Osteocyte (in vitro differentiated cells): ENCODE measurements around the gene PLXNA1. TPM values are rescaled to one million over a fixed set of nuclear protein-coding genes. Genes with fewer than 3 reads are reported as not detected.

Experiments
- DNase-seq: peaks from one replicate; pipeline ENCODE4 v3.0.0; 2021; ENCODE audit warnings: mixed read lengths; ENCODE audit not compliant: unreplicated experiment; ENCODE audit errors: extremely low spot score
- H3K27ac Mint-ChIP-seq: one replicate; pipeline ENCODE4 v1.8.0; 2021; ENCODE audit warnings: mild to moderate bottlenecking, mixed read lengths; ENCODE audit not compliant: unreplicated experiment
- H3K27me3 Mint-ChIP-seq: one replicate; pipeline ENCODE4 v1.8.0; 2021; ENCODE audit warnings: mixed read lengths; ENCODE audit not compliant: unreplicated experiment
- H3K36me3 Mint-ChIP-seq: one replicate; pipeline ENCODE4 v1.8.0; 2021; ENCODE audit warnings: mixed read lengths; ENCODE audit not compliant: unreplicated experiment
- H3K4me1 Mint-ChIP-seq: one replicate; pipeline ENCODE4 v1.8.0; 2021; ENCODE audit warnings: mixed read lengths; ENCODE audit not compliant: unreplicated experiment
- H3K4me3 Mint-ChIP-seq: one replicate; pipeline ENCODE4 v1.8.0; 2021; ENCODE audit warnings: mild to moderate bottlenecking, moderate library complexity, mixed read lengths; ENCODE audit not compliant: unreplicated experiment
- H3K9me3 Mint-ChIP-seq: one replicate; pipeline ENCODE4 v1.8.0; 2021; ENCODE audit warnings: mixed read lengths; ENCODE audit not compliant: unreplicated experiment
- CTCF ChIP-seq: fragments of 200-600 bp; sonication (generic); IDR thresholded peaks from 2 replicates; pipeline ENCODE4 v1.5.0; 2021; ENCODE audit warnings: antibody characterized with exemption, mild to moderate bottlenecking, moderate library complexity
- total RNA-seq: library from RNA; stranded (reverse); gene quantifications from 2 replicates; pipeline ENCODE4 v1.2.1, GENCODE V29; 2021

The PLXNA1 gene
- total RNA-seq, 1 donor from 2014 or later, result 60.5 TPM

- DNase-seq, result no peak
- Mint-ChIP-seq H3K27ac (no peak overlapping the region), H3K9me3 (no peaks in the 10 kb centered on the region), H3K4me3 (no peak overlapping the region), H3K36me3 (no peaks in the 10 kb centered on the region), H3K4me1 (no peaks in the 10 kb centered on the region), H3K27me3 (no peaks in the 10 kb centered on the region)
- no peak for TF ChIP-seq CTCF
Measured at GRCh38 chr3:126946405-126946804, 36.5 kb upstream of the PLXNA1 start.

- Mint-ChIP-seq H3K9me3 (no peaks in the 10 kb centered on the region), H3K27me3 (no peaks in the 10 kb centered on the region), H3K27ac (no peak overlapping the region), H3K36me3 (no peaks in the 10 kb centered on the region), H3K4me3 (no peak overlapping the region), H3K4me1 (no peaks in the 10 kb centered on the region)
- no peak for TF ChIP-seq CTCF
- DNase-seq, result no peak
Measured at GRCh38 chr3:126947429-126947828, 35.5 kb upstream of the PLXNA1 start.

GRCh38 chr3:126948980-126949535 lies 33.9 kb upstream of the PLXNA1 start:
- no peak for DNase-seq
- H3K27ac Mint-ChIP-seq, result no peak overlapping the region
- no peak overlapping the region for H3K4me3 Mint-ChIP-seq
- H3K4me1 Mint-ChIP-seq, result no peaks in the 10 kb centered on the region
- H3K9me3 Mint-ChIP-seq, result no peaks in the 10 kb centered on the region
- H3K36me3 Mint-ChIP-seq, result no peaks in the 10 kb centered on the region
- TF ChIP-seq CTCF, result no peak
- H3K27me3 Mint-ChIP-seq, result no peaks in the 10 kb centered on the region

- Mint-ChIP-seq H3K27me3 (no peaks in the 10 kb centered on the region), H3K4me3 (no peak overlapping the region), H3K36me3 (no peaks in the 10 kb centered on the region), H3K9me3 (no peaks in the 10 kb centered on the region), H3K27ac (no peak overlapping the region), H3K4me1 (no peaks in the 10 kb centered on the region)
- DNase-seq, result no peak
- no peak for TF ChIP-seq CTCF
Measured at GRCh38 chr3:126951561-126951960, 31.4 kb upstream of the PLXNA1 start.

GRCh38 chr3:126952261-126952982 lies 30.5 kb upstream of the PLXNA1 start:
- Mint-ChIP-seq H3K27me3 (no peaks in the 10 kb centered on the region), H3K9me3 (no peaks in the 10 kb centered on the region), H3K4me3 (no peak overlapping the region), H3K27ac (no peak overlapping the region), H3K4me1 (no peaks in the 10 kb centered on the region), H3K36me3 (no peaks in the 10 kb centered on the region)
- DNase-seq, result no peak
- no peak for TF ChIP-seq CTCF
